Measurements from ENCODE around the gene RSBN1. TPM values are rescaled to one million over a fixed set of nuclear protein-coding genes. Genes with fewer than 3 reads are reported as not detected.
"Not testable (repeated sequence)": the region's sequence is repeated elsewhere in the genome, so short reads cannot be mapped to it uniquely, and the experiment has no call there.

RSBN1 gene
- total RNA-seq, 3 donors from 2014 or later = 24.1 to 36.5 (median 28.3) TPM

GRCh38 chr1:113742515-113742914 lies 69.8 kb downstream of the RSBN1 start:
- no peak for DNase-seq
- Histone ChIP-seq H3K4me3 (no peak overlapping the region), H3K36me3 (ENCODE audit: low read depth) (no peaks in the 10 kb centered on the region), H3K4me1 (ENCODE audit: low read depth) (peaks cover 9% of the 10 kb centered on the region), H3K9me3 (no peaks in the 10 kb centered on the region)
- intact Hi-C loops (cut with DNase I, micrococcal nuclease) = no loop called here
- ATAC-seq = peak; percentile 98
- no peak for TF ChIP-seq CTCF (IDR thresholded peaks at IDR 0.05)

GRCh38 chr1:113734357-113735055 lies 77.8 kb downstream of the RSBN1 start:
- DNase-seq = no peak
- TF ChIP-seq CTCF (IDR thresholded peaks at IDR 0.05) = no peak
- H3K4me3 ChIP-seq = no peak overlapping the region
- ATAC-seq = no peak
- no peaks in the 10 kb centered on the region for H3K4me1 ChIP-seq (ENCODE audit: low read depth)
- intact Hi-C loops (cut with DNase I, micrococcal nuclease) = no loop called here
- H3K36me3 ChIP-seq (ENCODE audit: low read depth) = no peaks in the 10 kb centered on the region
- no peaks in the 10 kb centered on the region for H3K9me3 ChIP-seq

GRCh38 chr1:113732802-113733201 lies 79.5 kb downstream of the RSBN1 start:
- intact Hi-C loops (cut with DNase I, micrococcal nuclease) = no loop called here
- ATAC-seq (no peak), DNase-seq (no peak)
- Histone ChIP-seq H3K36me3 (ENCODE audit: low read depth) (no peaks in the 10 kb centered on the region), H3K4me3 (no peak overlapping the region), H3K4me1 (ENCODE audit: low read depth) (no peaks in the 10 kb centered on the region), H3K9me3 (no peaks in the 10 kb centered on the region)
- no peak for TF ChIP-seq CTCF (IDR thresholded peaks at IDR 0.05)

GRCh38 chr1:113721010-113721409 lies 91.3 kb downstream of the RSBN1 start:
- intact Hi-C loops (cut with DNase I, micrococcal nuclease) = no loop called here
- no peak for ATAC-seq

GRCh38 chr1:113718621-113719020 lies 93.7 kb downstream of the RSBN1 start:
- H3K4me3 ChIP-seq; H3K4me1 ChIP-seq (ENCODE audit: low read depth); intact Hi-C loops (cut with DNase I, micrococcal nuclease); H3K9me3 ChIP-seq; H3K36me3 ChIP-seq (ENCODE audit: low read depth); DNase-seq; ATAC-seq: not testable (repeated sequence)

More at GRCh38 chr1:113721010-113721409, 91.3 kb downstream of the RSBN1 start:
- no peak overlapping the region for H3K4me3 ChIP-seq
- DNase-seq = no peak
- no peak for TF ChIP-seq CTCF (IDR thresholded peaks at IDR 0.05)
- H3K9me3 ChIP-seq = peaks cover 4% of the 10 kb centered on the region
- no peaks in the 10 kb centered on the region for H3K4me1 ChIP-seq (ENCODE audit: low read depth)
- H3K36me3 ChIP-seq (ENCODE audit: low read depth) = no peaks in the 10 kb centered on the region

GRCh38 chr1:113717506-113717905 lies 94.8 kb downstream of the RSBN1 start:
- ATAC-seq; H3K36me3 ChIP-seq (ENCODE audit: low read depth); H3K9me3 ChIP-seq; H3K4me3 ChIP-seq; intact Hi-C loops (cut with DNase I, micrococcal nuclease); DNase-seq; H3K4me1 ChIP-seq (ENCODE audit: low read depth): not testable (repeated sequence)
